GM18858 (cell line): ENCODE data around the gene LOXL1.

Experiments
- ATAC-seq: cut with Tn5 transposase; IDR thresholded peaks from one replicate; pipeline ENCODE4 v1.9.1; 2021; ENCODE audit not compliant: unreplicated experiment

Gene LOXL1

GRCh38 chr15:73899197-73900094 is 26.8 kb upstream of the LOXL1 start:
- ATAC-seq: no peak

- ATAC-seq: no peak
Measured at GRCh38 chr15:73900095-73900712, 26.1 kb upstream of the LOXL1 start.

DNA sequence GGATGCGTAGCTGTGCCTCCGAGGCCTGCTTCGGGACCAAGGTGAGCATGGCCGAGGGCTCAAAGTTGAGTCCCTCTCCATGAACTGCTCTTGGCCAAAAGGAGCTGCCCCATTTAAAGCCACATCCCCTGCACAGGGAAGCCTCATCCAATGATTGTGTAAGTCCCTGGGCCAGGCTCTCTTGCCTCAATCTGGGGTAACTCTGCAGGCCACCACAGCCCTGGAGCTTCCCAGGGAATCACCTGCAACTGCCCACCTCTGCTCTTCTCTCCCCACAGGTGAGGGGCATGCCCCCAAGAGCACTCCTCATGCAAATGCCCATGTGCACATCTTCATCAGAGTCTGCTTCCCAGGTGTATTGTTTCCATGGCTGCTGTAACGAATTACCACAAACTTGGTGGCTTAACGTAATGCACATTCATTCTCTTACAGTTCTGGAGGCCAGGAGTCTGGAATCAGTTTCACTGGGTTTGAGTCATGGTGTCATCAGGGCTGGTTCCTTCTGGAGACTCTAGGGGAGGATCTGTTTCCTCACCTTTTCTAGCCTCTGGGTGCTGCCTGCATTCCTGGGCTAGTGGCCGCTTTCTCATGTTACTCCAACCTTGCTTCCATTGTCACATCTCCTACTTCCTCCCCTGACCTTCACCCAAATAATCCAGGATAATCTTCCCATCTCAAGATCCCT is 25.0 kb upstream of the LOXL1 start:
- ATAC-seq: no peak

GRCh38 chr15:73902121-73903020 is 23.9 kb upstream of the LOXL1 start:
- ATAC-seq: no peak

DNA sequence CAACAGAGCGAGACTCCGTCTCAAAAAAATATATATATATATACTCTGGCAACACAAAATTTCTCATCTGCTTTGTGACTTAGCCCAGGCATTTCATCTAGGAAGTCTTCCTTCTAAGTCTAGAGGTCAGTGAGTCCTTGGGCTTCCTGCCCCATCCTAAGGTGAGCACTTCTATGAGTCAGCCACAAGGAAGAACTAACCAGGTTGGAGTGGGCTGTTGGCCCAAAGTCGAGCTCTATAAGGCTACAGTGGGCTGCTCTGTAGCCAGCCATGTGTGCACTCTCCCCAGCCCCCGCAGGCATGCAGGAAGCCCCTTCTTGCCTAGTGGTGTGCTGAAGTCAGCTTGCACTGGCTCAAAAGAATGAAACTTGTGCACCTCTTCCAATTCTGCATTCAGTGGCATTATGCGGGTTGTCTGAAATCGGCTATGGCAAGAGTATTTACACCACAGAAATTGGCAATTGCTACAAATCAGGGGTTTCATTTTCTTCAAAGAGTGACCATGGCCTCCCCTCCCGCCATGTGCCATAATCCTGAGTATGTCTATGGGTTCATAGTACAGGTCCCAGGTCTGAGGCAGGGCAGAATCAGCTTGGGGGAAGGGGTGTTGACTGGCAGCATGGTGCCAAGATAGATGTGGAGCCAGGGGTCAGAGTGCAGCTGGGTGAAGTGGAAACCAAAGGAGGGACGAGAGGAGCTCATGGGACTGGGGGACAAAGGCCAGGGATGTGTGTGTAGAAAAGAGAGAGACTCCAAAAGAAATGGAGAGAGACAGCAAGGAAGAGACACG is 22.0 kb upstream of the LOXL1 start:
- ATAC-seq: no peak

- no peak for ATAC-seq
Measured at GRCh38 chr15:73905225-73905827, 20.9 kb upstream of the LOXL1 start.

- ATAC-seq: no peak
Measured at GRCh38 chr15:73906346-73907034, 19.8 kb upstream of the LOXL1 start.

GRCh38 chr15:73907035-73907408 is 19.2 kb upstream of the LOXL1 start:
- no peak for ATAC-seq

GRCh38 chr15:73908030-73908821 is 18.0 kb upstream of the LOXL1 start:
- ATAC-seq: no peak

DNA sequence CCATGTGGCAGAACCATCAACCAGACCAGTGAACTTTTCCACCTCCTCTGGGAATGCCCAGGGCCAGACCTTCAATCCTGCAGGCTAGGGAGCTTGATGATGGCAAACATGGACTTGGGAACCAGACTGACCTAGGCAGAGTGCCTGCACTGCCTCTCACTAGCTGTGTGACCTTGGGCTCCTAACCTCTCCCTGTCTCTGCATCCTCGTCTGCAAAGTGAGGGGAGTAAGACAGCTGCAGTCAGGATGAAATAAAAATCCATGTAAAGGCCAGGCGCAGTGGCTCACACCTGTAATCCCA is 17.5 kb upstream of the LOXL1 start:
- no peak for ATAC-seq

GRCh38 chr15:73909651-73910050 is 16.6 kb upstream of the LOXL1 start:
- no peak for ATAC-seq

DNA sequence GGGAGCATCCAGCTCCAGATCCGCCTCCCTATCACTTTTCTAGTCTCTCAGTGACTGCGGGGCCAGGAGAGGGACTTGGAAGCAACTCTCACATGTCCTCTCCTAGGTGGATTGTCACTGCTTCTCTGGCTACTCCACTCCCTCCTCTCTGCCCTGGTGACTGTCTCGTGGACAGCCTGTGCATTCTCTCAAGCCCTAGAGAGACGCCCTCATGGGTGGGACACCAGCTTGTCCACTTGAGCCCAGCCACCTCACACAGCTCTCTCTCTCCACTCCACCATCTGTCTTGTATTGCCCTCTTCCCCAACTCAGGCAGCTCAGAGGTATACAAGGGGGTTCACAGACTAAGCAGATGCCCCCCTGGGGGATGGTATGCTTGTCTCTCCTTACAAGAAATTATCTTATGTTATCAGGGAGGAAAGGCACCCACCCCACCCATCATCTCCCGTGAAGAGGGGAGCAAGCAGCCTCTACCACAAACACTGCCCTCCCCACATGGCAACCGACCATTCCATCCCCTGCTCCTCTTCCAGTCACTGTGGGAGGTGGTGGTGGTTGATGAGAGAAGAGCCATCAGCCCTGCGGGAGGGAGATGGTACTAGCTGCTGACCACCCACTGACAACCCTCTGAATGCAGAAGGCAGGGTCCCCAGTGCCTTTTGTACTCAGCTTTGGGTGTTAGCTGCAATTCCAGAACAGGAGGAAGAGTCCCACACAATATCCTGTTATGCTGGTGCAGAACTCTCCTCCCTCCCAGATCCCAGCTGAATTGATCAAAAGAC is 15.5 kb upstream of the LOXL1 start:
- ATAC-seq: no peak

- ATAC-seq: no peak
Measured at GRCh38 chr15:73912030-73912596, 14.1 kb upstream of the LOXL1 start.

DNA sequence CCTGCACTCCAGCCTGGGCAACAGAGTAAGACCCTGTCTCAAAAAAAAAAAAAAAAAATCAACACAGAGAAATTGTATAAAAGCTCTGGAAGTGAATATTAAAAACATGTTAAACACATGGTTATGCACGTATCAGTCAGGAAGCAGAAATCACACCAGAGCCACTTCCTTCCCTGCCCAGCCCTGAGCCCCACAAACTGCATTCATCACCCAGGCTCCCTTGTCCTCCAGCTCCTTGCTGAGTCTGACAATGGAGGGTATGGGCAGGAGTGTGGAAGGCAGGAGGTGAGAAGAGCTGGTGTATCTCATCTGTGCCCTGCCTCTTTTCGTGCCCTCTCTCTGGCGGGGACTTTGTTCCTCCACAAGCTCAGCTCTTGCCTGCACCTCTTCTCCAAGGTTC is 12.1 kb upstream of the LOXL1 start:
- no peak for ATAC-seq

GRCh38 chr15:73915082-73915481 is 11.2 kb upstream of the LOXL1 start:
- no peak for ATAC-seq

DNA sequence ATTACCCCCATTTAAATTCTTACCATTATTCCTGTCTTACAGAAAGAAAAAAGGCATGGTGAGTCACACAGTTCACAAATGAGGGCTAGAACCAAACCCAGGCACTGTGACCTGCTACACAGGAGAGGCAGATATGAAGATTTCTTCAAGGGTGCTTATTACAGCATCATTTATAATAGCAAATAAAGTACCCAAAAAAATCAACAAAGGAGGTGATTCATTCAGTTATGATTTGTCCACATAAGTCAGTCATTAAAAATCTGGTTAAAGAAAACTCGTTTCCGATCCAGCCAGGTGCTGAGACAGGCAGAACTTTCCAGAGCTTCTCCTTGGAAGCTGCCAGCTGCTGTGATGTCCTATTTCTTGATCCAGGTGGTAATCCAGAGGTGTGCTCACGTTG is 7.5 kb upstream of the LOXL1 start:
- ATAC-seq: no peak

DNA sequence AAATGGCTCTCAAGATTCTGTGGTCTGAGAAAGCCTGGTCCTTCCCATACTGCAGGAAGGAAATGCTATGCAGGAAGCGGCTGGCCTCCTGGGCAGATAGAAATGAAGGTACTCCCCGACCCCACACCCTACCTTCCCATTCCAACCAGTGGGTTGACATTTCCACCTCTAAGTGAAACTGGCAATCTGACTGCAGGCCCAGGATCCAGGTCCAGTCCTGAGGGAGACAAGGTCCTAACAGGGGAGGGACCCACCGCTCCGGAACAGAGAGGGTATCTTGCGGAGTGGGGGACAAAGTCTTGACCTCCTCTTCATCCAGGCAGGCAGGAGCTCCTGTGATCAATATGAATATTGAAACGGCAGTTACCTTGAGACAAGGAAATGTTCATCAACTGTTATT is 6.6 kb upstream of the LOXL1 start:
- no peak for ATAC-seq
